Stimulated activated CD8-positive, alpha-beta memory T cell treated with anti-CD3 and anti-CD28 coated beads, Interleukin-15, amount 100 ng/mL, for 48 hours (primary cell): Measurements from ENCODE around the gene STIM2.
"Not testable (repeated sequence)": the region's sequence is repeated elsewhere in the genome, so short reads cannot be mapped to it uniquely, and the experiment has no call there.

Experiments used
- DNase-seq, 2 donors: peaks; one replicate each; pipeline ENCODE4 v3.0.0-alpha.2; 2020; ENCODE audit warnings: low read depth in 2 of 2

Gene STIM2

DNA sequence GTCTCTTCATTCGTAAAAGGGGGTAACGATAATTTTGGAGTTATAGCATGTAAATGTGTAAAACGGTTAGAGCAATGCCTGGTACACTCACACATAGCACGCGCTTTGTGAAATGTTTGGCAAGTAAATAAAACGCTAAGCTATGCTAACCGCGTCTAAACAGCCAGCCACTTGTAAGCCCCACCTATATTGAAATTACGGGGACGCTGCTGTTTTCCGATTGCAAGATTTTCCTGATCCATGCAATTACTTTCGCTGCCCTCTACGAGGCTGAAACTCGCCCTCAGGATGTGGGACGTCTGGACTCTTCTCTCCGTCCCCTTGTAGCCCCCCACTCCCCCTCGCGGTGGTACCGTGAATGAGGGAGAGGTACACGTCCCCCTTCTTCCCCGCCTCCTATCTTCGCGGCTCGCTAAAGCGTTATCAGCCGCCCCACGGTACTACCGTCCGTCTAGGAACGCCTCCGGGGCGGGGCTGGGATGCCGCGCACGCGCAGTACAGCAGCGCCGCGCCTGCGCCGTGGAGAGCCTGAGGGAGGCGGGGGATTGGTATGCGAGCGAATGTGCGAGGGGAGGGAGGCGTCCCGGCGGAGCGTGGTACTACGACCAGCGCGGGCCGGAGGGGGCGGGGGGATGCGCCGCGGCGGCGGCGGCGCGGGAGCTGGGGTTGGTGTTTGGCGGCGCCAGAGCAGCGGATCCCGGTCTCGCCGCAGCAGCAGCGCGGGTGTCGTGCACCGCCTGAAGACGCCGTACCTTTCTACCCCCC, at the start of gene STIM2:
TSS of gene STIM2 (plus strand) at position 685 of the 765 bp plus-strand sequence.
- peak; percentile 97 to 98 for DNase-seq

- DNase-seq: not testable (repeated sequence)
Observed at GRCh38 chr4:26811571-26811970, 49.1 kb upstream of the STIM2 start.

GRCh38 chr4:26812049-26812714, 48.5 kb upstream of the STIM2 start:
- DNase-seq: no peak

GRCh38 chr4:26813698-26814097, 46.9 kb upstream of the STIM2 start:
- DNase-seq: no peak

DNA sequence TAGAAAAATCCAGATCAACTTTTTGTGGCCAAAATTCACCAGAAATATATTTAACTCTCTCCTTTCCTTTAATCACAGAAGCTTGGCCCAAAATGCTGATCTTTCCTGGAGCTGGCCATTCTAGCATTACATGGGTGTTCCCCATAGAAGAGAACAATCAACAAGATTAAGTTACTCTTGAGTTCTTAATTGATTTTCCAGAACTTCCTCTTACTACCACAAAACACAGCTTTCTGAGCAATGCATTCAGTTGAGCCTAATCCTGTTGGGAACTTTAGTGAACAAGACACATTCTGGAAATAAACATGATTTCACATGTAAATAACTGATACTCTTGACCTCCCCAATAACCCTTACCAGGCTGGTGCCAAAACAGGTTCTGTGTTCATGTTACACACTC, 45.4 kb upstream of the STIM2 start:
- no peak for DNase-seq

DNA sequence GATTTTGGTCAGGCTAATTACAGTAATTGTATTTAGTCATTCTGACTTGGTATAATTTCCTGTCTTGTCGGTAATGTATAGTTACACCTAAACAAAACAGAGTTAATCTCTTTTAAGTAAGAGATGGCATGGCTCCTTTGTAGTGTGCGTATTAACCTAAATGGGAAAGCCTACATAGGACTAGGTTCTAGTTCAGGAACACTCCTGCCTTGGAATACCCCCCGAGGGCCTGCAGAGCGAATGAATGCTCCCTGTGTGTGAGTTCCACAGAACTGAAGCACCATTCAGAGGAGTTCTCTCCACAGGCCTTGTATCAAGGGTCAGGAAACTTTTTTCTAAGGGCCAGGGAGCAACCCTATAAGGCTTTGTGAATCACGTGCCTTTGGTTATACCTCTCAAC, 44.9 kb upstream of the STIM2 start:
- no peak for DNase-seq

DNA sequence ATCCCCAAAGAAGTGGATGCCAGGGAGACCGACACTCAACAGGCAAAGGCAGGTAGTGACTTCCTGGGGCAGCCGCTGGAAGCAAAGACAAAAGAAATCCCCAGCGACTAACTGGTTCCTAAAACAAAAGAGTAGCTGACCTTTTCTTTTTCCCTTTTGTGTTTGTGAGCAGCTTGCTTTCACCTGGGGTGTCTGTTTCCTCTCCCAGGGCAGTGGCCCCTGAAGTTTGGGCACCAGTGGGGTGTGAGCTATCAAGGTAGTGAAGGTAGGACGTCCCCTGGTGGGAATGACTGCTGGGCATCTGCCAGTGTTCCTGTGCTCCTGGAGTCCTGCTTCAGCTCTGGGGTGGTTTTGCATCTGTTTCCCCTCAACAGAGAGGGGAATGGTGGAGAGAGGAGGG, 41.6 kb upstream of the STIM2 start:
- DNase-seq: no peak

DNA sequence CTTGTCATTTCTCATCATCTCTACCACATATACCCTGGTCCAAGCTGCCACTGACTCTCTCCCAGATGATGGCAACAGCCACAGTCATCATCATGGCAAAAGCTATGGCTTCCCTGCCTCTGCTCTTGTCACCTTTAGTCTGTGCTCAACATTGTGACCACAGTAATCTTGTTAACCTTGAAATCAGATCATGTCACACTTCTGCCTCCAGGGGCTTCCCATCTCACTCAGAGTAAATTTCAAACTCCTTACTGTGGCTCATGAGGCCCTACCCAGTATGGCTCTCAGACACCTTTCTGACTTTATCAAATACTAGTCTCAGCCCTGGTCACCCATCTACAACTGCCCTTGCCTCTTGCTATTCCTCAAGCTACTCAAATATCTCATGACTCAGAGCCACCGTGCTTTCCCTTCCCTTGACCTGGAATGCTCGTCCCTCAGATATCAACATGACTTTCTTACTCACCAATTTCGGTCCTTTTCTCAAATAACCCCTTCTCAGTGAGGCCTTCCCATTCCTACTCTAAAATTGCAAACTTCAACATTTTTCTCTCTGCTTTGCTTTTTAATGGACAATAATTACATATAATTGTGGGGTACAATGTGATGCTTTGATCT, 41.1 kb upstream of the STIM2 start:
- DNase-seq: no peak

DNA sequence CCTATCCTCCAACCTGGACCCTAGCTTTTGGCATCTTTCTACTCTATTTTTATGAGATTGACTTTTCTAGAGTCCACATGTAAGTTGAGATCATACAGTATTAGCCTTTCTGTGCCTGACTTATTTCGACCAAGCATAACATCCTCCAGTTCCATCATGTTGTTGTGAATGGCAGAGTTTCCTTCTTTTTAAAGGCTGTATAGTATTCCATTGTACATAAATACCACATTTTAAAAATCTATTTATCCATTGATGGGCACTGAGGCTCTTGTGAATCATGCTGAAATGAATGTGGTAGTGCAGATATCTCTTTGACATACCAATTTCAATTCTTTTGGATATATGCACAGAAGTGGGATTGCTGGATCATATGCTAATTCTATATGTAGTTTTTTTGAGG, 40.3 kb upstream of the STIM2 start:
- no peak for DNase-seq

DNA sequence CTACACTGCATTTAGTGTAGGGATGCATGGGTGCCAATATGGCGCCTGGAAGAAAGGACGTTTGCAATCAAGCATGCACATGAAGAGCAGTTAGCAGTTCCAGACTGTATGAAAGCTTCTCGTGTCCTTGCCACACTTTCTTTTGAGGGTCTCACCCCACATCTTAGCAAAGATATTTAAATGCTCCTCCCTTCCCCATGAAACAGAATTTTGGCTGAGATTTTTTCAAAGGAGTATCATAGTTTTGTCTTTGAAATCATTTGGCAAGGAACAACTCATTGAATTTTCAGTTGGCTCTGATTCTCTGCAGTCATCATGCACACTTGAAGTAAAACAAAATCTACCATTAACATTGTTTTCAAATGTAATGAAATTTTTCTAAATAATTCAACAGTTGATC, 39.6 kb upstream of the STIM2 start:
- no peak for DNase-seq

DNA sequence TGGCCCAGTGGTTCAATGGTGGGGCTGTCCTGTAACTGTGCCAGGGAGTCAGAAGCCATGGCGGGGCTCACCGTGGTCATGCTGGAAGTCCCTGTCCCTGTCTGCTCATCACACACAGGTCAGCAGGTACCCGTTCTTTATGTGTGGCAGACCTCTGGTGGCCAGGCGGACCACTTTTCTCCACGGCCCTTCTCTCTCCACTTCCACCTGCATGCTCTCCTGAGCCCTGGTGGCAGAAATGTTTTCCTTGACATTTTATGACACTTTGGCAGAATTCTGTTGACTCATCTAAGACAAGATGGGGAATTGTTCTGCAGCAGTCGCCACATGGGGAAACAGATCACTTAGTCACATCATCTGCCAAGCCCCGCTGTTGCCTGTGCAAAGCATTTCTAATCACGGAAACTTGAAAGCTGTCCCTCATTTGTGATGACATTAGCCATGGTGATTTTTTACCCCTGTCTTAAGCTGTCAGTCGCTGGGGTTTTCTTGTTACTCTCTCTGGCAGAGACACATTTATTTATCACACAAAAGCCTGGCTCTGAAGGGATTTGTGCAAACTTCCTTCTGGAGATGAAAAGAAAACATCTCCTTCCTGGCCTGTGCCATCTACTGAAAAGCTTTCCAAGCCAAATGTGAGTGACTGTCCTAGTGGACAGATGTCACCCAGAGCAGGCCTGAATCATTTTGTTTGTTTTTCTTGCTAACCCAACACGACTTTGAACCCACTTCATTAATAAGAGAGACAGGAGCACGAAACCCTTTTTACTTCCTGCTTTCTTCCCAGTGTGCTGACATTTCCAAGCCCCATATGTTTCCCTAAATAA, 38.8 kb upstream of the STIM2 start:
- no peak for DNase-seq

DNA sequence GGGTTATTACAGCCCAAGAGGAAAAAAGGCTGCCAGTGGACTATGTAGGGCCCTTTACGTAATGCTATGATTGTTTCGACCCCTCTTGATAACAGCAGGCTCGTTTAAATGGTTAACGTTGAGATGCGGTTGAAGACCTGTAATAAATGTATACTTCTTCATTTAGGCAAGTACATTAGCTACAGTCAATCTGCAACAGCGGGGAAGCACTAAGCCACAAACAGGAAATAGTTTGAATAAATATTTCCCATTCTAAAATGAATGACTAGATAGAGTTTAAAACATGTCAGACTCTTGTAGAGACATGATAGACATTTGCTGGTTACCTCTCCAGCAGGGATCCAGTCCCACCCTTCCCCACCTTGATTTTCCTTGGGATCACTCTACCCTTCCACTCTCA, 38.1 kb upstream of the STIM2 start:
- DNase-seq: no peak

- not testable (repeated sequence) for DNase-seq
Observed at GRCh38 chr4:26822974-26823373, 37.7 kb upstream of the STIM2 start.

GRCh38 chr4:26823583-26823982, 37.1 kb upstream of the STIM2 start:
- no peak for DNase-seq

DNA sequence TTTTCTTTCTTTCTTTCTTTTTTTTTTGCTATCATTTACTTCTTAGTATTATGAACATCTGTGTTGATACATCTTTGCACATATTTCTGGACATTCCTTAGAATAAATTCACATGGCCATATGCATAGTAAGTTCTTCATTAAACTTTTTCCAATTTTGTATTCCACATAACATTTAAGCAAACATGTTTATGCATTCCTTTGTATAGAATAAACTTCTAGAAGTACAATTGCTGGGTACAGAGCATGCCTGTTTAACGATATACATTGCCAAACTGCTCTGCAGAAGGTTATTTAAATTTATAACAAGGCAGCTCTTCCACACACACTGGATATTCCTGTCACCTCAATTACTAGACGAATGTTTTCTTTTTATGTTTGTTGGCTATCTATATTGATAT, 36.0 kb upstream of the STIM2 start:
- DNase-seq: no peak

- DNase-seq: no peak
Observed at GRCh38 chr4:26826721-26827120, 33.9 kb upstream of the STIM2 start.

GRCh38 chr4:26827336-26827735, 33.3 kb upstream of the STIM2 start:
- DNase-seq: not testable (repeated sequence)

DNA sequence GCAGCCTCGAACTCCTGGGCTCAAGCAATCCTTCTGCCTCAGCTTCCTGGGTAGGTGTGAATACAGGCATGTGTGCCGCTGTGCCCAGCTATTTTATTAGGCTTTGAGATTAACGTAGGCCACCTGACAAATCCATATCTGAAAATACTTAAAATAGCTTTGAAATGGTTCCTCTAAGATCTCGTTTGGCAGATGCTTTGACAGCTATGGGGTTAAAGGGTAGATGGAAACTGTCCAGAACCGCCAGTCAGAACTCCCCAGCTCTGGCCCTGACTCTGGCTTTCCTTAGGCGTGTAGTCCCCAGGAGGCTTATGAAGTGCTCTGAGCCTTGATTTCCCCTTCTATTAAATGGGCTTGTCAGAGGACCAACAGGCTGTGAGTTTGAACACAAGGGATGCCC, 32.8 kb upstream of the STIM2 start:
- no peak for DNase-seq

GRCh38 chr4:26829018-26829417, 31.6 kb upstream of the STIM2 start:
- DNase-seq: no peak

- no peak for DNase-seq
Observed at GRCh38 chr4:26830033-26830432, 30.6 kb upstream of the STIM2 start.

DNA sequence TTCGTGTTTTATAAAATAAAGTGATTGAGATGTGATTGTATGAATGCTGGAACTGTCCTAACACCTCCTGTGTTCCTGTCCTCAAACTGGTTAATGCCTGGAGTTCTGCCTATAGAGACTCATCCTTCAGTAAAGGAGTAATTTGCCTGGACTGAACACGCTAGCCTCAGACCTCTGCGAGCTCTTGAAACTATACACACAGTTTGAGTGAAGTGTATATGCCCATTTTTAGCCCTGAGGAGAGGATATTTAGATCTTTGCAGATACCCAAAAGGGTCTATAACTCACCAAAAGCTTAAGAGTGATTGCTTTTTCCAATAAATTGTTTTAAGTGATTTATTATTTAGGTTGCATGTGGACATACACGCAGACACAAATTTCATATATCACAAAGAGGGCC, 29.9 kb upstream of the STIM2 start:
- DNase-seq: no peak

DNA sequence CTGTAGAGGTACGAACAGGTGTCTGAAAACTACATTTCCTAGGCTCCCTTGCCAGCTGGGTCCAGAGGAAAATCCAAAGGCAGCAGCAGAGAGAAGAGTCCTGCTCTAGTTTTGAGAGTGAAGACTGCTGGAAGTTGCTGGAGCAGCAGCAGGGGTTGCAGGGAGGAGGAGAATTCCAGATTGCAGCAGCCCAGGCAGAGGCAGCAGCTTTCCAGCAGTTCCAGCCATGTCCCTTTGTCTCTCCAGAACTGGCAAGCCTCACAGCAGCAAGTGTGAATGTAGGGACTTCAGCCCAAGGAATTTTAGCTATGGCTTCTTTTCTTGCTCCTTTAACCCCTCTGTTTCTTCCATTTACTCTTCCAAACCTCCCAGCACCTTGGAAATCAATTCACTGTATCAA, 24.1 kb upstream of the STIM2 start:
- DNase-seq: no peak
